Trophoblast cell (in vitro differentiated cells and primary cell): ENCODE results near the gene ZNF692.
"Not testable (repeated sequence)": the region's sequence is repeated elsewhere in the genome, so short reads cannot be mapped to it uniquely, and the experiment has no call there.

Source experiments
- DNase-seq, 2 donors: peaks; one replicate each; pipeline ENCODE4 v3.0.0-alpha.2; 2016
- H2AFZ ChIP-seq: 2 replicates; pipeline ENCODE4 v1.6.1; 2013; ENCODE audit warnings: low read length, moderate library complexity, mild to moderate bottlenecking; ENCODE audit not compliant: insufficient read depth, poor library complexity
- H2AK5ac ChIP-seq: 2 replicates; pipeline ENCODE4 v1.6.1; 2013; ENCODE audit warnings: mild to moderate bottlenecking, low read length
- H2BK120ac ChIP-seq: 2 replicates; pipeline ENCODE4 v1.6.1; 2013; ENCODE audit warnings: low read length, mild to moderate bottlenecking, moderate library complexity; ENCODE audit not compliant: insufficient read depth, poor library complexity
- H2BK12ac ChIP-seq: 2 replicates; pipeline ENCODE4 v1.6.1; 2013; ENCODE audit warnings: mild to moderate bottlenecking, low read length, moderate library complexity
- H2BK5ac ChIP-seq: 2 replicates; pipeline ENCODE4 v1.6.1; 2013; ENCODE audit warnings: low read length, low read depth, moderate library complexity, mild to moderate bottlenecking; ENCODE audit not compliant: poor library complexity
- H3K14ac ChIP-seq: 2 replicates; pipeline ENCODE4 v1.6.1; 2013; ENCODE audit warnings: mild to moderate bottlenecking, low read length
- H3K18ac ChIP-seq: 2 replicates; pipeline ENCODE4 v1.6.1; 2013; ENCODE audit warnings: mild to moderate bottlenecking, low read length
- H3K23ac ChIP-seq: 2 replicates; pipeline ENCODE4 v1.6.1; 2013; ENCODE audit warnings: low read length
- H3K27ac ChIP-seq: 2 replicates; pipeline ENCODE4 v1.5.1; 2013; ENCODE audit warnings: low read depth, mild to moderate bottlenecking, inconsistent platforms, low read length, moderate library complexity
- H3K27me3 ChIP-seq: 2 replicates; pipeline ENCODE4 v1.6.1; 2013; ENCODE audit warnings: inconsistent platforms, mild to moderate bottlenecking, low read length, moderate library complexity; ENCODE audit not compliant: insufficient read depth
- H3K36me3 ChIP-seq, 2 experiments: 1 replicate in 1 of 2; 2 replicates in 1 of 2; pipeline ENCODE4 v1.6.1; 2013; ENCODE audit warnings: low read length in 2 of 2, mild to moderate bottlenecking in 2 of 2, moderate library complexity in 1 of 2; ENCODE audit not compliant: insufficient read depth in 2 of 2, control insufficient read depth in 1 of 2
- H3K4ac ChIP-seq: 2 replicates; pipeline ENCODE4 v1.6.1; 2013; ENCODE audit warnings: low read depth, mild to moderate bottlenecking, low read length, moderate library complexity
- H3K4me1 ChIP-seq, 2 experiments: 1 replicate in 1 of 2; 2 replicates in 1 of 2; pipeline ENCODE4 v1.6.1; 2013; ENCODE audit warnings: low read length in 2 of 2, mild to moderate bottlenecking in 2 of 2, moderate library complexity in 1 of 2; ENCODE audit not compliant: insufficient read depth in 2 of 2, control insufficient read depth in 1 of 2
- H3K4me2 ChIP-seq: 2 replicates; pipeline ENCODE4 v1.6.1; 2013; ENCODE audit warnings: inconsistent platforms, mild to moderate bottlenecking, low read length, moderate library complexity
- H3K4me3 ChIP-seq: 2 replicates; pipeline ENCODE4 v1.5.1; 2013; ENCODE audit warnings: mild to moderate bottlenecking, low read depth, low read length, inconsistent platforms
- H3K79me1 ChIP-seq: one replicate; pipeline ENCODE4 v1.6.1; 2013; ENCODE audit warnings: low read length
- H3K79me2 ChIP-seq: 2 replicates; pipeline ENCODE4 v1.6.1; 2013; ENCODE audit warnings: low read length, mild to moderate bottlenecking; ENCODE audit not compliant: control insufficient read depth, insufficient read depth, poor library complexity
- H3K9ac ChIP-seq: 2 replicates; pipeline ENCODE4 v1.6.1; 2013; ENCODE audit warnings: mild to moderate bottlenecking, low read length
- H3K9me3 ChIP-seq: 2 replicates; pipeline ENCODE4 v1.6.1; 2013; ENCODE audit warnings: low read depth, mild to moderate bottlenecking, control low read depth, inconsistent platforms, low read length; ENCODE audit not compliant: insufficient read depth
- H4K12ac ChIP-seq: 2 replicates; pipeline ENCODE4 v1.6.1; 2013; ENCODE audit warnings: low read depth, mild to moderate bottlenecking, low read length, moderate library complexity
- H4K8ac ChIP-seq: 2 replicates; pipeline ENCODE4 v1.6.1; 2013; ENCODE audit warnings: low read depth, mild to moderate bottlenecking, low read length, moderate library complexity
- H4K91ac ChIP-seq: one replicate; pipeline ENCODE4 v1.6.1; 2013; ENCODE audit warnings: low read depth, mild to moderate bottlenecking, low read length, moderate library complexity
- WGBS: extraction: QIAGEN DNeasy Blood & Tissue Kit; methylation state at CpG from one replicate; pipeline ENCODE4 v1.1.7; 2013; ENCODE audit warnings: missing lambda C conversion rate; ENCODE audit not compliant: insufficient read length, insufficient coverage; ENCODE audit errors: extremely low coverage; 5-methylcytosine and 5-hydroxymethylcytosine counted together

Gene ZNF692

GRCh38 chr1:248890549-248891498 is 31.9 kb upstream of the ZNF692 start:
- Histone ChIP-seq H2BK12ac (no peak overlapping the region), H3K27ac (no peak overlapping the region), H3K4ac (no peak overlapping the region), H3K4me3 (peak overlapping the region; percentile 52), H4K91ac (no peak overlapping the region), H2BK5ac (no peak overlapping the region), H3K9ac (no peak overlapping the region), H2AK5ac (no peak overlapping the region), H3K18ac (no peak overlapping the region), H3K9me3 (peaks cover 2% of the 10 kb centered on the region), H3K14ac (no peak overlapping the region), H3K4me1 (no peaks in the 10 kb centered on the region), H3K27me3 (no peaks in the 10 kb centered on the region), H2BK120ac (no peak overlapping the region), H4K12ac (no peak overlapping the region), H3K36me3 (no peaks in the 10 kb centered on the region), H3K23ac (no peak overlapping the region), H3K79me1 (no peaks in the 10 kb centered on the region), H3K79me2 (no peaks in the 10 kb centered on the region), H4K8ac (no peak overlapping the region), H2AFZ (no peak overlapping the region), H3K4me2 (no peak overlapping the region)
- 100% methylated on average over 4 of the region's 9 CpGs for WGBS
- peak in 1 of 2 donors; percentile 3 for DNase-seq

- H2BK5ac ChIP-seq, H3K9me3 ChIP-seq, H3K79me2 ChIP-seq, H3K36me3 ChIP-seq, H3K4ac ChIP-seq, H2AK5ac ChIP-seq, H3K4me2 ChIP-seq, H3K27me3 ChIP-seq, H2AFZ ChIP-seq, H4K12ac ChIP-seq, H3K4me1 ChIP-seq, H2BK120ac ChIP-seq, H3K4me3 ChIP-seq, H4K91ac ChIP-seq, H3K9ac ChIP-seq, H2BK12ac ChIP-seq, H3K23ac ChIP-seq, H4K8ac ChIP-seq, H3K79me1 ChIP-seq, H3K18ac ChIP-seq, H3K27ac ChIP-seq, H3K14ac ChIP-seq: not testable (repeated sequence)
- DNase-seq: peak in 1 of 2 donors; percentile 23
- WGBS: no CpG with 5 or more reads among the region's 10 CpGs
Measured at GRCh38 chr1:248889914-248890243, 31.0 kb upstream of the ZNF692 start.

GRCh38 chr1:248886237-248886895 is 27.5 kb upstream of the ZNF692 start:
- Histone ChIP-seq H3K79me2 (no peaks in the 10 kb centered on the region), H3K27me3 (no peaks in the 10 kb centered on the region), H3K14ac (no peak overlapping the region), H3K27ac (no peak overlapping the region), H3K18ac (no peak overlapping the region), H3K79me1 (no peaks in the 10 kb centered on the region), H2AK5ac (no peak overlapping the region), H3K36me3 (no peaks in the 10 kb centered on the region), H3K9me3 (peaks cover 2% of the 10 kb centered on the region), H4K8ac (no peak overlapping the region), H2AFZ (no peak overlapping the region), H4K91ac (no peak overlapping the region), H3K4me1 (no peaks in the 10 kb centered on the region), H3K23ac (no peak overlapping the region), H2BK12ac (no peak overlapping the region), H2BK5ac (no peak overlapping the region), H3K4me3 (no peak overlapping the region), H3K4ac (no peak overlapping the region), H2BK120ac (no peak overlapping the region), H4K12ac (no peak overlapping the region), H3K9ac (no peak overlapping the region), H3K4me2 (no peak overlapping the region)
- no CpG with 5 or more reads among the region's 1 CpG for WGBS
- DNase-seq: no peak

GRCh38 chr1:248885646-248886045 is 26.8 kb upstream of the ZNF692 start:
- no peak overlapping the region for H2AFZ ChIP-seq
- no CpG with 5 or more reads among the region's 1 CpG for WGBS
- no peak overlapping the region for H4K8ac ChIP-seq
- no peaks in the 10 kb centered on the region for H3K4me1 ChIP-seq
- no peak overlapping the region for H3K4ac ChIP-seq
- H3K18ac ChIP-seq: no peak overlapping the region
- no peak overlapping the region for H3K9ac ChIP-seq
- H3K79me1 ChIP-seq: no peaks in the 10 kb centered on the region
- H2BK12ac ChIP-seq: no peak overlapping the region
- peaks cover under 1% of the 10 kb centered on the region for H3K9me3 ChIP-seq
- no peak overlapping the region for H3K14ac ChIP-seq
- H3K79me2 ChIP-seq: no peaks in the 10 kb centered on the region
- H2AK5ac ChIP-seq: no peak overlapping the region
- no peak overlapping the region for H3K27ac ChIP-seq
- H3K27me3 ChIP-seq: no peaks in the 10 kb centered on the region
- no peak for DNase-seq
- H3K23ac ChIP-seq: no peak overlapping the region
- H2BK120ac ChIP-seq: no peak overlapping the region
- no peak overlapping the region for H3K4me3 ChIP-seq
- no peak overlapping the region for H3K4me2 ChIP-seq
- H2BK5ac ChIP-seq: no peak overlapping the region
- no peak overlapping the region for H4K12ac ChIP-seq
- no peak overlapping the region for H4K91ac ChIP-seq
- no peaks in the 10 kb centered on the region for H3K36me3 ChIP-seq
